Eye (tissue), 1 donor: Measurements from ENCODE around the gene CFAP251.
"Not testable (repeated sequence)": the region's sequence is repeated elsewhere in the genome, so short reads cannot be mapped to it uniquely, and the experiment has no call there.

Experiments
- DNase-seq: peaks from one replicate; pipeline ENCODE4 v3.0.0-alpha.2; 2015

The CFAP251 gene

GRCh38 chr12:122029620-122030423 is 111.4 kb downstream of the CFAP251 start:
- DNase-seq, result no peak

- DNase-seq, result no peak
These were observed 112.1 kb downstream of the CFAP251 start for GRCh38 chr12:122030424-122031035.

DNA sequence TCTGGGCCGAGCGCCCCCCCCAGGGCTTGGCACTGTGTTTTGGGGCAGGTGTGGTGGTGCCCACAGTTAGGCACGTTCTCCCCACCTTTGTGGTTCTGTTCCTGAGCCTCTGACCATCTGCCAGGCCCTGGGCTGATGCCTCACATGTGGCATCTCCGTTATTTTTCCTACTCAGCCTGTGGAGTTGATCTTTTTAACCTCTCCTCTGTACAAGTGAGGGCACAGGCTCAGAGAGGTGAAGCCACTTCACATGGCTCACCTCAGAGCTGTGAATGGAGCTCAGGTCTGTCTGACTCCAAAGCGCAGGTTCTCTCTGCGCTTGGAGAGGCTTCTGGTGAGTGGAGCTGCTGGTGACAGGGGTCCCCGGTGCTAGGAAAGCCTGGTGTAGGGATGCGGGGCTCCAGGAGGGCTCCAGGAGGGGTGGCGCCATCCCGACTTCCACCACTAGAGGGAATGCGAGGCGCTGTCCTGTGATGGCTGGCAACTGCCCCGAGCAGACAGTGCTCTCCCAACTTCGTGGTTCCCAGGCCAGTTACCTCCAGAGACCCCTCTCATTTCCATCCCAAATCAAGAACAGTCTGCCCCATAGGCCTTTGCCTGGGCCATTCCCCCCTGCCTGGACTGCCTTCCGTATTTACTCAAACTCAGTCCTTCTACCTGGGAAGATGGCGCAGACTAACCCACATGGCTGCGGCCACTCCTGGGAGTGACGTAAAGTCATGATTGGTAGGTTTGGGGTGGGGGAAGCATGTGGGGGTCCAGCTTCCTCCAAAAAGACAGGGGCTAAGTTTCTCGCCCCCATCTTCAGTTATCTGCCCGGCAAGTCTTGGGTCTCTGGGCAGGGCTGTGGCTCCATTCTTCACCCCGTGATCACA is 113.2 kb downstream of the CFAP251 start:
- DNase-seq, result peak; percentile 62

GRCh38 chr12:122032580-122032979 is 114.2 kb downstream of the CFAP251 start:
- DNase-seq, result no peak

DNA sequence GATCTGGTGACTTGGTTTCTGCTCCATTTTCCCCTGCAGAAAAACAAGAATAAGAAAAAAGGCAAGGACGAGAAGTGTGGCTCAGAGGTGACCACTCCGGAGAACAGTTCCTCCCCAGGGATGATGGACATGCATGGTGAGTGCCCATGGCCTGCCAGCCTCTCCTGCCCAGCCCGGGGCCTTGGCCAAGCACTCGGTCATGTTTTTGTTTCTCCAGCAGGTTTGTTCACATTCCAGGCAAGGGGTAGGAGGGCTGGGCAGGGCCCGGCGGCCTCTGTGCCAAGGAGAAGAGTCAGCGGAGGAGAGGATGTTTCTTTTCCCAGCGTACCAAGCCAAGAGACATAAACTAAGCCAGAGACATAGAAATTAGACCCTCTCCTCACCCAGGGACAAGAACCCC is 116.9 kb downstream of the CFAP251 start:
- no peak for DNase-seq

DNA sequence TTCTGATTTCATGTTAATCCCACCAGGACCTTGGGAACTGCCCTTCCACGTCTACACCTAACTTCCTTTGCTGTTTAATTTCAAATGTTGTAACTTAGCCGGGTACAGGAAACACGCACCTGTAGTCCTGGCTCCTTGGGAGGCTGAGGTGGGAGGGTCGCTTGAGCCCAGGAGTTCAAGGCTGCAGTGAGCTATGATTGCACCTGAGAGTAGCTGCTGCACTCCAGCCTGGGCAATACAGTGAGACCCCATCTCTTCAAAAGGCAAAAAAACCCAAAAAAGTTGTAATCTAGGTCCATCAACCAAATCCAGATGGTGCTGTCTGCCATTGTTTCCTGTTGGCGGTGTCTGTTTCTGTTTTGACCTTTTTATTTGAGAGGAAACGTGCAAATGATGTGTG is 117.8 kb downstream of the CFAP251 start:
- no peak for DNase-seq

DNA sequence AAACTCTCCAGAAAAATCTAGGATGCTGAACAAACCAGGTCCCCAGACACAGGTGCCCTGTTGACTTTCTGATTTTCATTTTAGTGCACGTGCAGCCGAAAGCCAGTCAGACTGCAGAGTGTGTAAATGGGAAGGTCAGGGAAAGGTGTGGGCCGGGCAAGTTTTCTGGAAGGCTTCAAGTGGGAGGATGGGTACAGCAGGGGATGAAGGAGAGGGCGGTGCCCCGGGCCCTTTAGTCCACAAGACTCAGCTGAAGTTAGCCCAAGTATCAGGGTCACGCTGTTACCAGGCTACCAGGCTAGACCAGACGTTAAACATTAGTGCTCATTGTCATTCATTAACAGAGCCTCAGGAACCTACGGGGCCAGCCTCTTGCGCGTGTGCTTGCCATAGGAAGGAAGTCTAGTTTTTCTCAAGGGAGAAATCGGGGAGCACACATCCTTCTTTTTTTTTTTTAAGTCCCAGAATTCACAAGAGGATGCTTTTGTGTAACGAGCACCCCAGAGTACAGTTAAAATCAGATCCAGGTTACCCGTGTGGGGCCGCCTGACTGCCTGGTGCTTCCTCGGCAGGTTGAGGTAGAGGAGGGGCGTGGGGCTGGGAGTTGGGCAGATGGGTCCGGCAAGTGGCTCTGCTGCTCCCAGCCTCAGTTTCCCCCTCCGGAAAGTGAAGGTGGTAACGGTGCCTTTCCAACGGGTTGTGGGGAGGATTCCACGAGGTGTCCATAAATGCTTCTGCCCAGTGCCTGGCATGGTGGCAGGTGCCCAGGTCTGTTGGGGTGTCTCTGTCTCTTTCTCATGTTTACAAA is 122.4 kb downstream of the CFAP251 start:
- DNase-seq, result no peak

- DNase-seq, result not testable (repeated sequence)
These were observed 123.1 kb downstream of the CFAP251 start for GRCh38 chr12:122041458-122041857.

DNA sequence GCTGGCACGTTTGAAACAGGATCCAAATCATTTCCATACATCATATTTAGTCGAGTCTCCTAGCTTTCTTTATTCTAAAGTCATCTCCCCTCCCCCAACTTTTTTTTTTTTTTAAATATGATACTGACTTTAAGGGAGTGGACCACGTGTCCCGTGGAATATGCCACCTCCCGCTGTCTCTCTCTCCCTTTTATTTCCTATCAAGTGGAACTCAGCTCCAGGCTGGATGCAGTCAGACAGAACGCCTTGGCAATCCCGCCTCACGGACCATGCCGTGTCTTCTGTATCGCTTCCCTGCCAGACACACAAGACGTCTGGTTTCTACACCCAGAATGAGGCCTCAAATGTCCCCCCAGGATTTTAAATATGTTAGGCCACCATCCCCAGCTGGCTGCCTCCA is 124.5 kb downstream of the CFAP251 start:
- no peak for DNase-seq

DNA sequence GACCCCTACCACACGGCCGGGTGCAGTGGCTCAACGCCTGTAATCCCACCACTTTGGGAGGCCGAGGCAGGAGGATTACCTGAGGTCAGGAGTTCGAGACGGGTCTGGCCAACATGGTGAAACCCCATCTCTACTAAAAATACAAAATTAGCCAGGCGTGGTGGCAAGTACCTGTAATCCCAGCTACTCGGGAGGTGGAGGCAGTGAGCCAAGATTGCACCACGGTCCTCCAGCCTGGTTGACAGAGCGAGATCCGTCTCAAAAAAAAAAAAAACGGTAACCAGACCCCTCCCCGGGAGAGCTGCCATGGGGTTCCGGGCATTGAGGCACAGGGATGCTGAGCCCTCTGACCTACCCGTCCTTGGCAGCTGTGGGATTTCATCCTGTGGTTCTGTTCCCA is 125.1 kb downstream of the CFAP251 start:
- DNase-seq, result no peak

GRCh38 chr12:122045262-122045661 is 126.9 kb downstream of the CFAP251 start:
- no peak for DNase-seq

GRCh38 chr12:122046145-122046544 is 127.8 kb downstream of the CFAP251 start:
- DNase-seq, result no peak

GRCh38 chr12:122048151-122048550 is 129.8 kb downstream of the CFAP251 start:
- DNase-seq, result no peak

GRCh38 chr12:122049827-122050226 is 131.4 kb downstream of the CFAP251 start:
- no peak for DNase-seq

DNA sequence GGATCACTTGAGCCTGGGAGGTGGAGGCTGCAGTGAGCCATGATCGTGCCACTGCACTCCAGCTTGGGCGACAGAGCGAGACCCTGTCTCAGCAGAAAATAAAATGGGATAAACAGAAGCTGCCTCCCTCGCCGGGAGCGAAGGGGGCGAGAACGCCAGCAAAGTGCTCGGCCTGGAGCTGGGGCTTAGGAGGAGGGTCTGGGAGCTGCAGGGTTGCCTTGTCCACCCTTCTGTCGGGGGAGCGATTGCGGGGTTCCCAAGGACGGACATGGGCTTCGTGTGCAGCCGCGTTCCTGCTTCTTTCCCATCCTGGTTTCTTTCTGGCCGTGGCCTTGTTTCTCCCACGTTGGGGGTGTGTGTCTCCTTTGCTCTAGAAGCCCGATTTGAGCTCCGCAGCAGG is 132.3 kb downstream of the CFAP251 start:
- no peak for DNase-seq

DNA sequence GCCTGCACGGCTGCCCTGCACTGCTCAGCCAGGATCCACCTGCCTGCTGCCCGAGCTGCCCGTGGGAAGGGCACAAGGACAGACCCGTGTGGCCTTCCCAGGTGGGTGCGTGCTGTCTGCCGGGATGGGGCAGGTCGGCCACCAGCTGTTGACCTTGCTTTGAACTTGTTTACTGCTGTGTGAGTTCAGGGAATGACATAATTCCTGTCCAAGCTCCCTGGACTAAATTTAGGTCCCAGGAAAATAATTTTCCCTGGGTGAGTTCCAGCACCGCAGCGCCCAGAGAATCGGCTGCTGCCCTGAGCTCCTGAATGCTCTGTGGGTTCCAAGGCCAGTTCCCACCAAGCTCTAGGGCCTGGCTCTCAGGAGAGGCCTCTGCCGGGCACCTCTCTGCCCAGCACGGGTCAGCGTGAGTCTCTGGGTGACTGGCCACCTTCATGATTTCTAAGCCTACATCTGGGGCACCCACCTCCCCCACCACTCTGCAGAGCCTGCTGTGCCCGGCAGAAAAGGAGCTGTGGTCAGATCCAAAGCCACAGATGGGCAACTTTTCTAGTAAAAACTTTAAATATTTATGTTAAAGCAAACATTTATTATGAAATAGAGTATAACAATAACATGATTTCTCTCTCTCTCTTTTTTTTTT is 133.0 kb downstream of the CFAP251 start:
- DNase-seq, result no peak

DNA sequence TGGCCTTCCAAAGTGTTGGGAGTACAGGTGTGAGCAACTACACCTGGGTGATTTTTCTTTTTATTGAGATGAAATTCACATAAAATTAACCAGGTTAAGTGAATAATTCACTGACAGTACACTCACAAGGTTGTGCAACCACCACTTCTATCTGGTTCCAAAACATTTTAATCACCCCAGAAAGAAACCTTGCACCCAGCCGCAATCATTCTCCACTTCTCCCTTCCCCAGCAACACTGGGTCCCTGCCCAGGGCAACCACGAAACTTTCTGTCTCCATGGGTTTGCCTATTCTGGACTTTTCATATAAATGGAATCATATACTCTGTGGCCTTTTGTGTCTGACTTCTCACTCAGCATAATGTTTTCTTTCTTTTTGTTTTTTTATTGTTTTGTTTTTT is 133.9 kb downstream of the CFAP251 start:
- no peak for DNase-seq
